Prostate gland (tissue), 2 donors: ENCODE data around the gene KRTAP2-2.

Source experiments
- CTCF ChIP-seq, 4 experiments: fragments of 200-600 bp in 2 of 4; fragments of 450-650 bp in 2 of 4; sonication (generic) in 2 of 4; IDR thresholded peaks; 1 replicate in 3 of 4; 2 replicates in 1 of 4; pipeline ENCODE4 v1.5.1; 2016 to 2019; ENCODE audit warnings: antibody characterized with exemption in 4 of 4, mild to moderate bottlenecking in 2 of 4, moderate library complexity in 2 of 4
- POLR2A ChIP-seq: fragments of 450-650 bp; IDR thresholded peaks from one replicate; pipeline ENCODE4 v1.6.1; 2016; ENCODE audit warnings: antibody characterized with exemption, mild to moderate bottlenecking

GRCh38 chr17:41098042-41098441 lies 43.0 kb upstream of the KRTAP2-2 start, which contains the start of gene KRTAP4-8:
- no peak for TF ChIP-seq CTCF (IDR thresholded peaks at IDR 0.05)
- no peak for TF ChIP-seq POLR2A
